ENCODE measurements around the gene NOC2L.

GRCh38 chr1:930633-931138 is 28.4 kb downstream of the NOC2L start:
- TF ChIP-seq CTCF (conservative IDR thresholded peaks at IDR 0.05 in 1 of 2, IDR thresholded peaks at IDR 0.05 in 1 of 2; ENCODE audit: low read depth in 1 of 2, low read length in 2 of 2) (no peak), EZH2 (IDR thresholded peaks at IDR 0.05; ENCODE audit: low read length, missing control alignments) (no peak)
